GM04503 (cell line): ENCODE data around the gene PTAFR.

Source experiments
- DNase-seq: peaks from one replicate; pipeline ENCODE4 v3.0.0-alpha.2; 2012; ENCODE audit warnings: low read depth

The PTAFR gene

GRCh38 chr1:28119556-28119955, 56.9 kb downstream of the PTAFR start:
- no peak for DNase-seq

DNA sequence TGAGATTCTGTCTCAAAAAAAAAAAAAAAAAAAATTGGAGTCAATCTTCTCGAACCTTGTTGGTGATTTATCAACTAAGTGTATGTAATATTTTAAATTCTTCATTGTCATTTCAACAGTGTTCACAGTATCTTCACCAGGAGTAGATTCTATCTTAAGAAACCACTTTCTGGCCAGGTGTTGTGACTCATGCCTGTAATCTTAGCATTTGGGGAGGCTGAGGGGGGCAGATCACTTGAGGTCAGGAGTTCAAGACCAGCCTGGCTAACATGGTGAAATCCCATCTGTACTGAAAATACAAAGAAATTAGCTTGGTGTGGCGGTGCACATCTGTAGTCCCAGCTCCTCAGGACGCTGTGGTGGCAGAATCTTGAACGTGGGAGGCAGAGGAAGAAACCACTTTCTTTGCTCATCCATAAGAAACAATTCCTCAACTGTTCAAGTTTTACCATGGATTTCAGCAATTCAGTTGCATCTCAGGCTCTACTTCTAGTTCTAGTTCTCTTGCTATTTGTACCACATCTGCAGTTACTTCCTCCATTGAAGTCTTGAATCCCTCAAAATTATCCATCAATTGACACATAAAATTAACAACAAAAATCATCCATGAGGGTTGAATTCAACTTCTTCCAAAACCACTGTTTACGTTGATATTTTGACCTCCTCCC, 57.7 kb downstream of the PTAFR start:
- DNase-seq, result no peak

- no peak for DNase-seq
Observed at GRCh38 chr1:28115267-28115666, 61.2 kb downstream of the PTAFR start.

- no peak for DNase-seq
Observed at GRCh38 chr1:28114844-28115243, 61.6 kb downstream of the PTAFR start.

DNA sequence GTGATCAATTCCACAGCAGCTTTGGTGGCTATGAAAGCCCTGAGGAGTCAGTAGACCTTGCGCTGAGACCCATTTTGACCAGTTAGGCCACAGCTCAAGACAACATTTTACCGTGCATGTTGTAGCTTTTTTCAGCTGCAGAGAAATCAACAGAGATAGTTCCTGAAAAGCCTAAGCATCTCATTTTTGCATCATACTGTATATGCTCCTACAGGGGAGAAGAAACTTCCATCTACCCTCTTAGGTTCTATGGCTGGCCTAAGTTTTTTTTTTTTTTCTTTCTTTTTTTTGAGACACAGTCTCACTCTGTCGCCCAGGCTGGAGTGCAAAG, 63.3 kb downstream of the PTAFR start:
- DNase-seq, result no peak

DNA sequence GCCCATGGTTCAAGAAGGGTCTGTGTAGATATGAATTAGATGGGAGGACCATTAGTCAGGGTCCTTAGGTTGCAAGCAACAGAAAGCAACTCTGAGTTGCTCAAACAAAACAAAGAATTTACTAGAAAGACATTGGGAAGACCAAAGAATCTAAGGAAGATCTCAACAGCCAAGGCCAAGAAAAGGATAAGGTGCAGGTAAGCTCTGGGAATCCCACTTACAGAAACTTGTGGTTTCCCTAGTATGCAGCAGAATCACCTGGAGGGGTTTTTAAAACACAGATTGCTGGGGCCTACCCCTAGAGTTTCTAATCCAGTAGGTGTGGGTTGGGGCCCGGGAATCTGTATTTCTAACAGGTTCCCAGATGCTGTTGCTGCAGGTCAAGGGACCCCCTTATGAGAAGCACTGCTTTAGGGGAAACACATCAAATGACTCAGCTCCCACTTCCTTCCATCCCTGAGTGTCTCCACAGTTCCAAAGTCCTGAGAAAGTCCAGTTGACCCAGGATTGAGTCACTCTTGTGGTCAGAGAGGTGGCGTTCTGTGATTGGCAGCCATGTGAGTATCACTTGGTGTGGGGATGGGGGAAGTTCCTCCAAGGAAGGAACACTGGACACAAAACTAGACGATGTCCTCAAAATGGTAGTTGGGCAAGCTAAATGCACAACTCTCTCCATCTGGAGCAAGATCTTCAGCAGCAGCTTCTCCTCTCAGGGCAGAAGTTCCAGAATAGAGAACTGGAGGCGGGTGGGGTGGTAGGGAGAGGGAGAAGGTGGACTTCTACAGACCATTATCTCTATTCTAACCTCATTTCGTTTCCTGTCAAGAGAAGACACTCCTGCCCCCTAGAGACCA, 63.9 kb downstream of the PTAFR start:
- peak; percentile 49 for DNase-seq

GRCh38 chr1:28111157-28111556, 65.3 kb downstream of the PTAFR start:
- no peak for DNase-seq

DNA sequence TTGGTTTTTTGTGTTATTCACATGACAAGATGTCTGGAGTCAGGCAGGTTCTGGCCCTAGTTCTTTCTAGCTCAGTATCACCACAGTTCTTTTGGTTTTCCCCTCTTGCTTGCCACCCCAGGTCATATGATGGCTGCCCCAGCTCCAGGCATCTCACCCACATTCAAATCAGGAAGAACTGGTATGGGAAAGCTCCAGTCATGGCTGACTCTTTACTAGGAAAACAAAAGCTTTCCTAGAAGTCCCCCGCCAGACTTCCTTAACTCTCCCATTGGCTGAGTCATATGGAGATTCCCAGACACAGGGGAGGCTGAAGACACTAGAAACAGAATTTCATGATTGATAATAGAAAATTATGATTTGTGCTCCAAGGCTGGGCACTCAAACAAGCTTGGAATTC, 65.9 kb downstream of the PTAFR start:
- no peak for DNase-seq

DNA sequence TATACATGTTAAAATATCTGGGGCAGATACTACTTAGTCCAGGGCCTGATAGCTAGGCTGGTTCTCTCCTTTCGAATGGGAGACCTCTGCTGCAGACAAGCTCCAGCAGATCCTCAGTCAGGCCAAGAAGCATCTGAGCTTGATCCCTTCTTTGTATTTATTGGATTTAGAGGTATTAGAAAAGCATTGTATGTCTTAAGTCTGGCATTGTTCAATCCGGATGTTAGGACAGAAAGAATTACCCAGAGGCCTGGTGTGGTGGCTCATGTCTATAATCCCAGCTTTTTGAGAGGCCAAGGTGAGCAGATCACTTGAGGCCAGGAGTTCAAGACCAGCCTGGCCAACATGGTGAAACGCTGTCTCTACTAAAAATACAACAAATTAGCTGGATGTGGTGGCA, 66.9 kb downstream of the PTAFR start:
- DNase-seq, result no peak

GRCh38 chr1:28108001-28108400, 68.5 kb downstream of the PTAFR start:
- DNase-seq, result no peak

- DNase-seq, result no peak
Observed at GRCh38 chr1:28104866-28105467, 71.5 kb downstream of the PTAFR start.

- no peak for DNase-seq
Observed at GRCh38 chr1:28102189-28102588, 74.3 kb downstream of the PTAFR start.

DNA sequence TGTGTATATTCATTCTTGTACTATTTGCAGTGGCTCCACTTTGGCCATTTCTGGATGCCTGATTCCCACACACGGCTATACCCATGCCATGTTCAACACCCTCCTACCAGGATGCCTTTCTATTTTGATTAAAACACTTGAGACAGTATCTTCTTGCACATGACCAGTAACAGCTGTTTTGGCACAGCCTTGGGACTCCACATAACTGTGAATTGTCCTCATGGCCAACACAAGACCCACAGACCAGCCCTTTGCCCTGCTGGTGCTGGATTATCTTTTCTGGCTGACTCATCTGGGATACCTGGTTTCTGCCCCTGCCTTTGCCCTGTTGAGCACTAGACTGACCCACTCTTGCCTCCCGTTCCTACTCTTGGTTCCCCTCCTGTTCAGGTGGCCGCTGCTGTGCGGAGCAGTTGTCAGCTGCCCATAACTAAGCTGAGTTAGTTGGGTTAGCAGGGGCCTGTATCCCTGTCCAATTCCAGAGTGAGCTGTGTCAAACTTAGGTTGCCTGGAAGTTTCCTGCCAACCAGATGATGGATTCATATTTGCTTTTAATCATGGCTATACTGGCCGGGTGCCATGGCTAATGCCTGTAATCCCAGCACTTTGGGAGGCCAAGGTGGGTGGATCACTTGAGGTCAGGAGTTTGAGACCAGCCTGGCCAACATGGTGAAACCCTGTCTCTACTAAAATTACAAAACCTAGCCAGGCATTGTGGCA, 77.3 kb downstream of the PTAFR start:
- DNase-seq, result no peak
